ENCODE measurements around the gene KCNJ14.

Gene KCNJ14

DNA sequence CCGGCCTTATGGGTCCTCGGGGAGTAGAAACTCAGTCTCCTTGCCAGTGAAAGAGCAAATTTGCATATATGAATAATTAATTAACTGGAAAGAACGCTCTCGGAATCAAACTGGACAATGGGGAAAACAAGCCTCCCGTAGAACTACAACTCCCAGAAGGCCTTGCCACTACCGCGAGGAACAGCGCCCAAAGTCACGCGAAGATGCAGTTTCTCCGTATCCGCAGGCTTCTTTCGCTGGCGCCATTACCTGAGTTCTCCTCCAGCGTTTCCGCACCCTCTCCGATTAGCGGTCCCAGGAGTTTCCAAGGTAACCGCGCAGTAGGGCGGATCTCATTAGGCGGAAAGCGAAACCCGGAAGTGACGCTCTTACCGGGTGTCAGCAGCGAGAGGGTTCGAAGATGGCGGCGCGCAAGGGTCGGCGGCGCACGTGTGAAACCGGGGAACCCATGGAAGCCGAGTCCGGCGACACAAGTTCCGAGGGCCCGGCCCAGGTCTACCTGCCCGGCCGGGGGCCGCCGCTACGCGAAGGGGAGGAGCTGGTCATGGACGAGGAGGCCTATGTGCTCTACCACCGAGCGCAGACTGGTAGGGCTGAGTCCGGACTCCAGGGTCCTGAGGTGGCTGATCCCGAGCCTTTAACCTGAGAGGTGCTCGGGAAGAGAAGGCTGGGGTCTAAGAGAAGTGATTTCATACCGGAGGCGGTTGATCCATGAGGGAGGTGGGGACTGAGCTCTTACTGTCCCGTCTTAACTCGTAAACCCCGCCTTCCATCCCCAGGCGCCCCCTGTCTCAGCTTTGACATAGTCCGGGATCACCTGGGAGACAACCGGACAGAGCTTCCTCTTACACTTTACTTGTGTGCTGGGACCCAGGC lies 9.5 kb upstream of the KCNJ14 start, which contains the start of gene GRWD1:
TSS of gene GRWD1 (plus strand) at position 378 of the 876 bp plus-strand sequence. CDS start at position 401, 23 bp downstream.
- H2BK5ac ChIP-seq (ENCODE audit: low read depth, low read length, poor library complexity) = peak within 1 kb of the TSS; percentile 74
- H3K4me3 ChIP-seq (ENCODE audit: low read depth, low read length) = peak within 1 kb of the TSS; percentile 92
- peaks cover 32 to 34% of the 10 kb centered on the region in 2 experiments for H3K36me3 ChIP-seq (ENCODE audit: control insufficient read depth in 1 of 2, insufficient read depth in 2 of 2, low read length in 2 of 2)
- peak within 1 kb of the TSS; percentile 82 for H3K4me2 ChIP-seq (ENCODE audit: low read length)
- H4K12ac ChIP-seq (ENCODE audit: low read depth, low read length) = peak within 1 kb of the TSS; percentile 68
- H3K9ac ChIP-seq (ENCODE audit: low read length) = peak within 1 kb of the TSS; percentile 95
- H4K8ac ChIP-seq (ENCODE audit: low read depth, low read length) = peak within 1 kb of the TSS; percentile 90
- H3K27ac ChIP-seq (ENCODE audit: low read depth, low read length) = peak within 1 kb of the TSS; percentile 49
- peak within 1 kb of the TSS; percentile 77 for H3K4ac ChIP-seq (ENCODE audit: low read depth, low read length)
- peak; percentile 97 to 98 for DNase-seq
- no peak within 1 kb of the TSS for H3K23ac ChIP-seq (ENCODE audit: low read length)
- H2BK12ac ChIP-seq (ENCODE audit: low read length) = peak within 1 kb of the TSS; percentile 74
- H2AFZ ChIP-seq (ENCODE audit: insufficient read depth, low read length, poor library complexity) = peak within 1 kb of the TSS; percentile 88
- H4K91ac ChIP-seq (ENCODE audit: low read depth, low read length) = peak within 1 kb of the TSS; percentile 88
- peak within 1 kb of the TSS; percentile 59 for H2AK5ac ChIP-seq (ENCODE audit: low read length)
- H3K79me2 ChIP-seq (ENCODE audit: control insufficient read depth, insufficient read depth, low read length, poor library complexity) = peaks cover 2% of the 10 kb centered on the region
- H2BK120ac ChIP-seq (ENCODE audit: insufficient read depth, low read length, poor library complexity) = no peak within 1 kb of the TSS
- peak within 1 kb of the TSS; percentile 88 for H3K14ac ChIP-seq (ENCODE audit: low read length)
- H3K18ac ChIP-seq (ENCODE audit: low read length) = peak within 1 kb of the TSS; percentile 77
- H3K9me3 ChIP-seq (ENCODE audit: insufficient read depth, low read depth, low read length) = no peaks in the 10 kb centered on the region
- H3K4me1 ChIP-seq (ENCODE audit: control insufficient read depth in 1 of 2, insufficient read depth in 2 of 2, low read length in 2 of 2) = peaks cover 11 to 13% of the 10 kb centered on the region in 2 experiments
- no CpG with 5 or more reads among the region's 61 CpGs for WGBS (ENCODE audit: extremely low coverage, insufficient coverage, insufficient read length)
- H3K27me3 ChIP-seq (ENCODE audit: insufficient read depth, low read length) = no peaks in the 10 kb centered on the region
- H3K79me1 ChIP-seq (ENCODE audit: low read length) = peaks cover 6% of the 10 kb centered on the region

DNA sequence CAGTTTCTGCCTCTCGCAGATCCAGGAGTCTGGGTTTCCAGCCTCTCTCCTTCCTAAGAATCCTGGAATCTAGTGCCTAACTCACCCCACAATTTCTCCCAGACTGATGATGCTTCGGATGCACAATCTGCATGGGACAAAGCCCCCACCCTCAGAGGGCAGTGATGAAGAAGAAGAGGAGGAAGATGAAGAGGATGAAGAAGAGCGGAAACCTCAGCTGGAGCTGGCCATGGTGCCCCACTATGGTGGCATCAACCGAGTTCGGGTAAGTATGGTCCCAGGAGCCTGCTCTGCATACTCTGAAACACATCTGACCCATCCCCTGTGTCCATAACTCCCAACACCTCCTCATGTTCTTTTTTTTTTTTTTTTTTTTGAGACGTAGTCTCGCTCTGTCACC lies 8.8 kb upstream of the KCNJ14 start:
- Histone ChIP-seq H3K14ac (ENCODE audit: low read length) (peak overlapping the region; percentile 1), H3K4ac (ENCODE audit: low read depth, low read length) (peak overlapping the region; percentile 77), H3K27me3 (ENCODE audit: insufficient read depth, low read length) (no peaks in the 10 kb centered on the region), H3K23ac (ENCODE audit: low read length) (no peak overlapping the region), H4K8ac (ENCODE audit: low read depth, low read length) (peak overlapping the region; percentile 25), H3K18ac (ENCODE audit: low read length) (peak overlapping the region; percentile 61), H3K4me1 (ENCODE audit: control insufficient read depth in 1 of 2, insufficient read depth in 2 of 2, low read length in 2 of 2) (peaks cover 11 to 13% of the 10 kb centered on the region in 2 experiments), H3K4me2 (ENCODE audit: low read length) (peak overlapping the region; percentile 82), H4K12ac (ENCODE audit: low read depth, low read length) (peak overlapping the region; percentile 35), H3K79me2 (ENCODE audit: control insufficient read depth, insufficient read depth, low read length, poor library complexity) (peaks cover 2% of the 10 kb centered on the region), H3K9ac (ENCODE audit: low read length) (peak overlapping the region; percentile 95), H3K79me1 (ENCODE audit: low read length) (peaks cover 6% of the 10 kb centered on the region), H3K36me3 (ENCODE audit: control insufficient read depth in 1 of 2, insufficient read depth in 2 of 2, low read length in 2 of 2) (peaks cover 40 to 41% of the 10 kb centered on the region in 2 experiments), H2BK12ac (ENCODE audit: low read length) (no peak overlapping the region), H2BK5ac (ENCODE audit: low read depth, low read length, poor library complexity) (no peak overlapping the region), H2AK5ac (ENCODE audit: low read length) (no peak overlapping the region), H3K9me3 (ENCODE audit: insufficient read depth, low read depth, low read length) (no peaks in the 10 kb centered on the region), H3K27ac (ENCODE audit: low read depth, low read length) (peak overlapping the region; percentile 10), H4K91ac (ENCODE audit: low read depth, low read length) (no peak overlapping the region), H2AFZ (ENCODE audit: insufficient read depth, low read length, poor library complexity) (no peak overlapping the region), H2BK120ac (ENCODE audit: insufficient read depth, low read length, poor library complexity) (no peak overlapping the region), H3K4me3 (ENCODE audit: low read depth, low read length) (peak overlapping the region; percentile 92)
- WGBS (ENCODE audit: extremely low coverage, insufficient coverage, insufficient read length) = no CpG with 5 or more reads among the region's 7 CpGs
- no peak for DNase-seq

DNA sequence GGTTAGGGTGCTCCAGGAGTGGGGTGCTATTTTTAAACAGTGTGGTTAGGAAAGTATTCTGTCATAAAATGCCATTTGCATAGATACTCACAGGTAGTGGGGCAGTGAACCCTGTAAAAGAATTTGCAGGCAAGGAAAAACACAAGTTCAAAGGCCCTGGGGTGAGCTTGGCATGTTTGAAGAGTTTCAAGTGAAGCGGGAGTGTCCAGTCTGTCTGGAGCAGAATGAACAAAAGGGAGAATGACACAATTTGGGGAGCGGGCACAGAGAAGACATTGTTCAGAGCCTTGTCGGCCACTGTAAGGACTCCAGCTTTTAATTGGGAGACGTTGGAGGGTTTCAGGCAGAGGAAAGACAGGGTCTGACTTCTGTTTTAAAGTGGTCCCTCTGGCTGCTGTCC lies 6.8 kb upstream of the KCNJ14 start:
- no peak overlapping the region for H3K27ac ChIP-seq (ENCODE audit: low read depth, low read length)

DNA sequence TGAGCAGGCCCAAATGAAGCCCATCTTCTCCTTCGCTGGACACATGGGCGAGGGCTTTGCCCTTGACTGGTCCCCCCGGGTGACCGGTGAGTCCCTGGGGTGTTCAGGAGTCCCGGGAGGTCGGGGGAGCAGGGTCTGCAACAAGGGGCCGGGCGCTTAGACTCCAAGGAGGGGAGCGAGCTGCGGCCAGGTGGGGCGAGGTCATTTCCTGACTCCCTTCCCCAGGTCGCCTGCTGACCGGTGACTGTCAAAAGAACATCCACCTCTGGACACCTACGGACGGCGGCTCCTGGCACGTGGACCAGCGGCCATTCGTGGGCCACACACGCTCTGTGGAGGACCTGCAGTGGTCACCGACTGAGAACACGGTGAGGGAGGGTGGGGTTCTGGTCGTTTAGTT lies 4.9 kb upstream of the KCNJ14 start:
- Histone ChIP-seq H3K23ac (ENCODE audit: low read length) (no peak overlapping the region), H3K4me2 (ENCODE audit: low read length) (no peak overlapping the region), H2BK120ac (ENCODE audit: insufficient read depth, low read length, poor library complexity) (no peak overlapping the region), H2BK5ac (ENCODE audit: low read depth, low read length, poor library complexity) (no peak overlapping the region), H3K27ac (ENCODE audit: low read depth, low read length) (no peak overlapping the region), H3K9me3 (ENCODE audit: insufficient read depth, low read depth, low read length) (peaks cover 2% of the 10 kb centered on the region), H3K79me1 (ENCODE audit: low read length) (peaks cover 4% of the 10 kb centered on the region), H3K36me3 (ENCODE audit: control insufficient read depth in 1 of 2, insufficient read depth in 2 of 2, low read length in 2 of 2) (peaks cover 70% of the 10 kb centered on the region in 2 experiments), H2AFZ (ENCODE audit: insufficient read depth, low read length, poor library complexity) (no peak overlapping the region), H2BK12ac (ENCODE audit: low read length) (no peak overlapping the region), H4K12ac (ENCODE audit: low read depth, low read length) (no peak overlapping the region), H3K9ac (ENCODE audit: low read length) (no peak overlapping the region), H2AK5ac (ENCODE audit: low read length) (no peak overlapping the region), H3K18ac (ENCODE audit: low read length) (no peak overlapping the region), H3K4me1 (ENCODE audit: control insufficient read depth in 1 of 2, insufficient read depth in 2 of 2, low read length in 2 of 2) (peaks cover 3 to 4% of the 10 kb centered on the region in 2 experiments), H3K79me2 (ENCODE audit: control insufficient read depth, insufficient read depth, low read length, poor library complexity) (peaks cover 2% of the 10 kb centered on the region), H4K8ac (ENCODE audit: low read depth, low read length) (no peak overlapping the region), H3K14ac (ENCODE audit: low read length) (no peak overlapping the region), H3K4me3 (ENCODE audit: low read depth, low read length) (no peak overlapping the region), H3K27me3 (ENCODE audit: insufficient read depth, low read length) (no peaks in the 10 kb centered on the region), H4K91ac (ENCODE audit: low read depth, low read length) (no peak overlapping the region), H3K4ac (ENCODE audit: low read depth, low read length) (no peak overlapping the region)
- no peak for DNase-seq
- no CpG with 5 or more reads among the region's 23 CpGs for WGBS (ENCODE audit: extremely low coverage, insufficient coverage, insufficient read length)

More for the DNA sequence above, 6.8 kb upstream of the KCNJ14 start:
- Histone ChIP-seq H3K23ac (ENCODE audit: low read length) (no peak overlapping the region), H3K9ac (ENCODE audit: low read length) (no peak overlapping the region), H3K9me3 (ENCODE audit: insufficient read depth, low read depth, low read length) (no peaks in the 10 kb centered on the region), H4K12ac (ENCODE audit: low read depth, low read length) (no peak overlapping the region), H3K4ac (ENCODE audit: low read depth, low read length) (no peak overlapping the region), H2AFZ (ENCODE audit: insufficient read depth, low read length, poor library complexity) (no peak overlapping the region), H3K4me1 (ENCODE audit: control insufficient read depth in 1 of 2, insufficient read depth in 2 of 2, low read length in 2 of 2) (peaks cover 11 to 13% of the 10 kb centered on the region in 2 experiments), H3K79me1 (ENCODE audit: low read length) (peaks cover 6% of the 10 kb centered on the region), H3K4me2 (ENCODE audit: low read length) (no peak overlapping the region), H3K27me3 (ENCODE audit: insufficient read depth, low read length) (no peaks in the 10 kb centered on the region), H3K36me3 (ENCODE audit: control insufficient read depth in 1 of 2, insufficient read depth in 2 of 2, low read length in 2 of 2) (peaks cover 57 to 58% of the 10 kb centered on the region in 2 experiments), H2BK120ac (ENCODE audit: insufficient read depth, low read length, poor library complexity) (no peak overlapping the region), H2AK5ac (ENCODE audit: low read length) (no peak overlapping the region), H2BK12ac (ENCODE audit: low read length) (no peak overlapping the region), H3K4me3 (ENCODE audit: low read depth, low read length) (no peak overlapping the region), H3K79me2 (ENCODE audit: control insufficient read depth, insufficient read depth, low read length, poor library complexity) (peaks cover 2% of the 10 kb centered on the region), H3K14ac (ENCODE audit: low read length) (no peak overlapping the region), H4K8ac (ENCODE audit: low read depth, low read length) (no peak overlapping the region), H2BK5ac (ENCODE audit: low read depth, low read length, poor library complexity) (no peak overlapping the region), H4K91ac (ENCODE audit: low read depth, low read length) (no peak overlapping the region), H3K18ac (ENCODE audit: low read length) (no peak overlapping the region)
- WGBS (ENCODE audit: extremely low coverage, insufficient coverage, insufficient read length) = no CpG with 5 or more reads among the region's 4 CpGs
- no peak for DNase-seq

Measured in trophoblast cell (in vitro differentiated cells and primary cell).